Fibroblast of skin of right biceps (primary cell): ENCODE measurements around the gene RPIA.
"Not testable (repeated sequence)": the region's sequence is repeated elsewhere in the genome, so short reads cannot be mapped to it uniquely, and the experiment has no call there.

Experiments
- DNase-seq: peaks from one replicate; pipeline ENCODE4 v3.0.0-alpha.2; 2013

Gene RPIA

DNA sequence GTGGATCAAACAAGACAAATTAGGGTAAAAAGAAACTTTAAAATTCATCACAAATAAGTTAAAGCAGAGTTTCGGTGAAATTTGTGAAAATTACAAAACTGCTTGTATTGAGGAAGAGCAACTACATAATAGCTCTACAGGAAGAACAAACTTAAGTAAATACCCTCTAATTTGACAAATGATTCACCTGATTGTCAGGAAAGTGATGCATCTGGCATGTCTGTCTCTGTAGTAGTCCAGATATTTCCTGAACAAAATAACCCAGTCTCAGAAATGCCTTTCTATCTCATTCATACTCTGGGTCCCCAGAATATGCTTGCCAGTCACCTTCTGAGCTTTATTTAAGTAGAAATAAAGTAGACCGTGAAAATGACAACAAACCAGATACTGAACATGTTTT is 104.5 kb downstream of the RPIA start:
- DNase-seq = not testable (repeated sequence)

DNA sequence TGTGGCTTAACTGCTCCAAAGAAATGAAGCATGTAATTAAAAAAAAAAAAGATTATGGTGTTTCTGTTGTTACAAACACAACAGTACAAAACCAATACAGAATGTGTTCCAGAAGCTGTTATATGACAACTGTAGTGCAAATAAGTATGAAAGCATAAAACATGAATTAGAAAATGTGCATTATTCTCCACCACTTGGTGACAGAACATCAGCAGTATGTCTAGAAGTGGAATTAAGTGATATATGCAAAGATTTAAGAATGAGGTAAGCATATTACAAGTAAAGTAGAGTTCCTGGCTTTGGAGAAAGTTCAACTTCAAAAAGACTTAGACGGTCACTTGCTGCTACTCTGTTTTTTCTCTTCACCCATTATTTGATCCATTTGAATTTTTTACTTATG is 105.0 kb downstream of the RPIA start:
- not testable (repeated sequence) for DNase-seq

DNA sequence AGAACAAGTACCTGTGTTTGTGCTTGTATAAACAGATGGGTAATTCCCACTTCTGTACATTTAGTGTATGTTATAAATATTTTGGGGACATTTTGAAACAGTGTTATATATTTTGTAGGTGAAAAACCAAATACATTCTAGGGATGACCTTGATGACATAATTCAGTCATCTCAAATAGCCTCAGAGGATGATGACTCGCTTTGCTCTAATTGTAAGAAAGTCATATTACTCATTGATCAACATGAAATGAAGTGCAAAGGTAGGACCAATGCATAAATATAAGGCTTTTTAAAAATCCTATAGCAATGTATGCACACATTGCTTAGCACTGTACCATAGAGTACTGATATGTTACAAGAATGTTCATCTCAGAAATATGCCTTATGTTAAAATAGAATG is 105.7 kb downstream of the RPIA start:
- not testable (repeated sequence) for DNase-seq
